OCI-LY7 (cell line): ENCODE data around the gene KCMF1. TPM values are rescaled to one million over a fixed set of nuclear protein-coding genes. Genes with fewer than 3 reads are reported as not detected.

ENCODE experiments used
- Bru-seq: library from RNA; stranded (reverse); fragments of 400-500 nt; gene quantifications from one replicate; lab custom pipeline; 2021; lab: Mats Ljungman, UMichigan
- BruChase-seq, 2 experiments: library from RNA; stranded (reverse); fragments of 400-500 nt; gene quantifications; one replicate each; lab custom pipeline; 2021; lab: Mats Ljungman, UMichigan
- BruUV-seq: library from RNA; stranded (reverse); fragments of 400-500 nt; replicated peaks from 2 replicates; lab custom pipeline; 2021; lab: Mats Ljungman, UMichigan
- CTCF ChIA-PET: fragments of 300-600 bp; sonication (Branson Sonifier 250); formaldehyde crosslinking; loops from one replicate; lab custom pipeline; 2022; ENCODE audit warnings: antibody characterized with exemption; ENCODE audit not compliant: unreplicated experiment; lab: Charles Lee
- POLR2A ChIA-PET: fragments of 300-600 bp; sonication (Branson Sonifier 250); formaldehyde crosslinking; loops from one replicate; lab custom pipeline; 2022; ENCODE audit warnings: antibody characterized with exemption; lab: Charles Lee
- DNase-seq: peaks from one replicate; pipeline ENCODE4 v3.0.0-alpha.2; 2015; ENCODE audit warnings: low spot score
- H2AFZ ChIP-seq: fragments of 200-600 bp; sonication (generic), shearing (Covaris generic); 2 replicates; pipeline ENCODE4 v1.6.1; 2014; ENCODE audit warnings: mild to moderate bottlenecking, antibody characterized with exemption, low read length, moderate library complexity
- H3K27ac ChIP-seq: fragments of 200-600 bp; sonication (generic); 2 replicates; pipeline ENCODE4 v1.5.1; 2014; ENCODE audit warnings: mixed run types, low read depth, mild to moderate bottlenecking, moderate library complexity, low read length, inconsistent platforms; ENCODE audit not compliant: poor library complexity, severe bottlenecking
- H3K36me3 ChIP-seq: fragments of 200-600 bp; sonication (generic); 2 replicates; pipeline ENCODE4 v1.6.1; 2014; ENCODE audit warnings: mild to moderate bottlenecking, antibody characterized with exemption, low read length, moderate library complexity, mixed read lengths; ENCODE audit not compliant: insufficient read depth
- H3K4me1 ChIP-seq: fragments of 200-600 bp; sonication (generic); 2 replicates; pipeline ENCODE4 v1.5.1; 2014; ENCODE audit warnings: mild to moderate bottlenecking, low read length; ENCODE audit not compliant: insufficient read depth, poor library complexity, severe bottlenecking
- H3K4me2 ChIP-seq: fragments of 200-600 bp; sonication (generic); 2 replicates; pipeline ENCODE4 v1.6.1; 2014; ENCODE audit warnings: mild to moderate bottlenecking, low read length
- H3K4me3 ChIP-seq: fragments of 200-600 bp; sonication (generic); 2 replicates; pipeline ENCODE4 v1.5.1; 2014; ENCODE audit warnings: mild to moderate bottlenecking, low read depth, low read length; ENCODE audit not compliant: poor library complexity, severe bottlenecking
- H3K79me2 ChIP-seq: fragments of 200-600 bp; sonication (generic); 2 replicates; pipeline ENCODE4 v1.6.1; 2016; ENCODE audit warnings: low read depth, mild to moderate bottlenecking, low read length, moderate library complexity, mixed read lengths; ENCODE audit not compliant: insufficient read depth
- H3K9me2 ChIP-seq: fragments of 200-600 bp; sonication (generic); 2 replicates; pipeline ENCODE4 v1.6.1; 2016; ENCODE audit warnings: mild to moderate bottlenecking, low read length, mixed read lengths; ENCODE audit not compliant: insufficient read depth
- H3K9me3 ChIP-seq: fragments of 200-600 bp; sonication (generic); 2 replicates; pipeline ENCODE4 v1.6.1; 2014; ENCODE audit warnings: mild to moderate bottlenecking, mixed run types, low read length, mixed read lengths
- H4K20me1 ChIP-seq: fragments of 200-600 bp; sonication (generic); 2 replicates; pipeline ENCODE4 v1.6.1; 2014; ENCODE audit warnings: mild to moderate bottlenecking, antibody characterized with exemption, low read length, moderate library complexity, mixed read lengths; ENCODE audit not compliant: insufficient read depth
- EZH2phosphoT487 ChIP-seq: fragments of 200-600 bp; sonication (generic); IDR thresholded peaks from 2 replicates; pipeline ENCODE4 v1.6.1; 2018; ENCODE audit warnings: low read depth, borderline replicate concordance, mild to moderate bottlenecking, mixed run types, antibody characterized with exemption, low read length, moderate library complexity, mixed read lengths
- intact Hi-C: fragments of 100-400 bp; cut with micrococcal nuclease; formaldehyde crosslinking; loops from one replicate; pipeline ENCODE4 v1.10.0; 2022; ENCODE audit not compliant: unreplicated experiment
- long read RNA-seq: library from polyadenylated mRNA; stranded (forward); transcript quantifications from one replicate; pipeline ENCODE4 v2.0.0, GENCODE V29; 2022
- total RNA-seq, 2 experiments: library from RNA; depleted of rRNA in 1 of 2; stranded (reverse); fragments of >200 nt in 1 of 2; shearing (Covaris generic) in 1 of 2; gene quantifications; 2 replicates each; pipeline ENCODE4 v1.2.3, GENCODE V29; 2014 to 2022
- TF ChIP-seq, protein P1 (sequence below): fragments of 200-600 bp; sonication (generic); conservative IDR thresholded peaks from 2 replicates; pipeline ENCODE4 v1.5.1; 2014; ENCODE audit warnings: mild to moderate bottlenecking, antibody characterized with exemption, low read length, moderate library complexity, mixed read lengths

KCMF1 gene
- total RNA-seq (2014; rRNA removed; shearing (Covaris generic)) (42.2 and 63.0 TPM in 2 replicates), total RNA-seq (2022) (95.1 and 108 TPM in 2 replicates), Bru-seq, nascent RNA (percentile 91 among the genes with signal in this experiment), BruChase-seq, experiment 1, labeled RNA remaining after a 6-hour chase (percentile 92 among the genes with signal in this experiment), BruChase-seq, experiment 2, labeled RNA remaining after a 2-hour chase (percentile 87 among the genes with signal in this experiment)
- long read RNA-seq, full-length matches to known transcripts, result 74 of 89 reads
- long read RNA-seq, partial matches to known transcripts, result 8 of 89 reads
- long read RNA-seq, other reads (novel, unspliced or antisense), result 7 of 89 reads

DNA sequence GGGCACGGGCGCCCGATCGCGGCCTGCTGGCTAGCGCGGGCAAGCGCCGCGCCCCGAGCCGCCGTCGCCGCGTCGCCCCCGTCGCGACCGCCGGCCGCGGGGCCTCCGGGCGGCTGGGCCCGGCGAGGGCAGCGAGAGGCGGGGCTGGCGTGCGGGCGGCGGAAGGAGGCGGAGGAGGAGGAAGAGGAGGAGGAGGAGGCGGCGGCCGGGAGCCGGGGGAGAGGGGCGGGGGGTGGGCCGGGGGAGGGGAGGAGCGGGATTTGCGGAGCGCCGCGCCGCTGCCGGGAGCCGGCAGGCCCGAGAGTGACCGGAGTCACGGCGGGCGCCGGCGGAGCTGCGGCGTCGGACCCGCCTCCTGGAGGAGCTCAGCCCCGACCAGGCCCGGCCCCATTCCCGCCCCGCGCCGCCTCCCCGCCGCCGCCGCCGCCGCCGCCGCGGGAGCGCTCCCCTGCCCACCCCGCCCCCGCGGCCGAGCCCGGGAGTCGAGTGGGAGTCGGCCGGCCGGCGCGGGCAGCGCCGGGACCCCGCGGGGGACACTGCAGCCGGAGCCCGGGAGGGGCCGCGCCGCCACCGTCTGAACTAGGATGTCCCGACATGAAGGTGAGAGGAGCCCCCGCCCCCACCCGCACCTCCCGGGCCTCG, at the start of gene KCMF1:
Gene KCMF1, plus strand, starts transcription at position 294 of the 642 bp plus-strand sequence. Its CDS starts 291 bp downstream, at position 585.
- H3K36me3 ChIP-seq, result peaks cover 30% of the 10 kb centered on the region
- H2AFZ ChIP-seq, result peak within 1 kb of the TSS; percentile 23; the same call in 1 of the 2 replicates
- no peaks in the 10 kb centered on the region for H3K9me3 ChIP-seq
- intact Hi-C loops, result loop anchor here (1.0 to 2.0 kb wide), 2 partner anchors 44 kb away; no protein-coding TSS in a partner anchor
- ChIA-PET POLR2A (interaction anchor here (1.0 to 6.9 kb wide), 3 partner anchors 17 to 47 kb away, joined by 3 to 107 read pairs (median 3); no protein-coding TSS in a partner anchor), CTCF (interaction anchor here (1.2 kb wide), 1 partner anchor 25 kb away, joined by 3 read pairs; no protein-coding TSS in a partner anchor)
- H3K79me2 ChIP-seq, result peaks cover 69% of the 10 kb centered on the region
- peak within 1 kb of the TSS; percentile 91 for H3K4me2 ChIP-seq
- peak within 1 kb of the TSS; percentile 82 for H3K4me3 ChIP-seq
- H4K20me1 ChIP-seq, result peaks cover 24% of the 10 kb centered on the region
- DNase-seq, result peak; percentile 72
- TF ChIP-seq, protein P1, sequence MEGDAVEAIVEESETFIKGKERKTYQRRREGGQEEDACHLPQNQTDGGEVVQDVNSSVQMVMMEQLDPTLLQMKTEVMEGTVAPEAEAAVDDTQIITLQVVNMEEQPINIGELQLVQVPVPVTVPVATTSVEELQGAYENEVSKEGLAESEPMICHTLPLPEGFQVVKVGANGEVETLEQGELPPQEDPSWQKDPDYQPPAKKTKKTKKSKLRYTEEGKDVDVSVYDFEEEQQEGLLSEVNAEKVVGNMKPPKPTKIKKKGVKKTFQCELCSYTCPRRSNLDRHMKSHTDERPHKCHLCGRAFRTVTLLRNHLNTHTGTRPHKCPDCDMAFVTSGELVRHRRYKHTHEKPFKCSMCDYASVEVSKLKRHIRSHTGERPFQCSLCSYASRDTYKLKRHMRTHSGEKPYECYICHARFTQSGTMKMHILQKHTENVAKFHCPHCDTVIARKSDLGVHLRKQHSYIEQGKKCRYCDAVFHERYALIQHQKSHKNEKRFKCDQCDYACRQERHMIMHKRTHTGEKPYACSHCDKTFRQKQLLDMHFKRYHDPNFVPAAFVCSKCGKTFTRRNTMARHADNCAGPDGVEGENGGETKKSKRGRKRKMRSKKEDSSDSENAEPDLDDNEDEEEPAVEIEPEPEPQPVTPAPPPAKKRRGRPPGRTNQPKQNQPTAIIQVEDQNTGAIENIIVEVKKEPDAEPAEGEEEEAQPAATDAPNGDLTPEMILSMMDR, result no peak
- TF ChIP-seq EZH2phosphoT487, result no peak
- no peaks in the 10 kb centered on the region for H3K9me2 ChIP-seq
- H3K27ac ChIP-seq, result peak within 1 kb of the TSS; percentile 85
- peaks cover 22% of the 10 kb centered on the region for H3K4me1 ChIP-seq
- no TSS peak for BruUV-seq

DNA sequence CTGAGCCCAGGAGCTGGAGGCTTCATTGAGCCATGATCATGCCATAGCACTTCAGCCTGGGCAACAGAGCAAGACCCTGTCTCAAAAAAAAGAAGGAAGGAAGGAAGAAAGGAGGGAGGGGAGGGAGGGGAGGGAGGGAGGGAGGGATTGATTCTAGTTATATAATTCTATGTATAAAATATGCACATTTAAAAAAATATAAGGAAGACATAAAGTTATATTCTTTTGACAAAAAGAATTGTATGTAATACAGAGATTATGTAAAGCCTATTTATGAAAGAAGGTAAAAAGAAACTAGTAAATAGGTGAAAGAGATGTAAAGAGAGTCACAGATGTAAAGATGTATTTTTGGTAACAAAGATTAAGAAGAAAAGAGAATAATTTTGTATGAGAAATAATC, 48.0 kb upstream of the KCMF1 start:
- H3K9me2 ChIP-seq, result no peaks in the 10 kb centered on the region
- H3K4me3 ChIP-seq, result no peak overlapping the region
- H3K9me3 ChIP-seq, result no peaks in the 10 kb centered on the region
- POLR2A ChIA-PET, result interaction anchor here (0.6 to 1.6 kb wide), 5 partner anchors 10 to 216 kb away, joined by 3 to 5 read pairs (median 4); no protein-coding TSS in a partner anchor
- H3K79me2 ChIP-seq, result no peaks in the 10 kb centered on the region
- TF ChIP-seq, protein P1, result no peak
- TF ChIP-seq EZH2phosphoT487, result no peak
- no peak overlapping the region for H3K4me2 ChIP-seq
- no peaks in the 10 kb centered on the region for H4K20me1 ChIP-seq
- no TSS peak for BruUV-seq
- peaks cover 54% of the 10 kb centered on the region for H3K4me1 ChIP-seq
- no peak for DNase-seq
- no peaks in the 10 kb centered on the region for H3K36me3 ChIP-seq
- intact Hi-C loops, result no loop called here
- no peak overlapping the region for H3K27ac ChIP-seq
- H2AFZ ChIP-seq, result no peak overlapping the region
- CTCF ChIA-PET, result no interaction called here
